B cell (primary cell): Measurements from ENCODE around the gene ANO2. TPM values are rescaled to one million over a fixed set of nuclear protein-coding genes. Genes with fewer than 3 reads are reported as not detected.

Source experiments
- ATAC-seq: fragments of 200-7000 bp; cut with Tn5 transposase; one replicate; pipeline ENCODE4 v1.10.0; 2021; ENCODE audit warnings: low read depth, mild to moderate bottlenecking, moderate number of reproducible peaks, moderate library complexity
- CTCF ChIA-PET: fragments of 350-600 bp; sonication (Branson Sonifier 250); formaldehyde crosslinking; loops from one replicate; lab custom pipeline; 2021; ENCODE audit warnings: antibody characterized with exemption, inconsistent platforms; lab: Charles Lee
- POLR2A ChIA-PET: fragments of 350-600 bp; sonication (Branson Sonifier 250); formaldehyde crosslinking; loops from one replicate; lab custom pipeline; 2021; ENCODE audit warnings: antibody characterized with exemption; lab: Charles Lee
- DNase-seq: peaks from one replicate; pipeline ENCODE4 v3.0.0; 2013
- H2AFZ ChIP-seq: 2 replicates; pipeline ENCODE4 v1.6.1; 2012; ENCODE audit warnings: mild to moderate bottlenecking, low read depth, low read length; ENCODE audit not compliant: insufficient read depth, poor library complexity, severe bottlenecking
- H3K27ac ChIP-seq, 2 donors: 1 replicate in 1 of 2; 2 replicates in 1 of 2; pipeline ENCODE4 v1.5.1; 2012 to 2013; ENCODE audit warnings: low read length in 2 of 2, mild to moderate bottlenecking in 2 of 2, moderate library complexity in 1 of 2
- H3K27me3 ChIP-seq, 4 experiments: fragments of 200-600 bp in 1 of 4; sonication (generic) in 1 of 4; replicated peaks in 1 of 4; 1 replicate in 2 of 4; 2 replicates in 2 of 4; pipeline versions ENCODE4 v1.6.1 to v1.7.0; 2013 to 2016; ENCODE audit warnings: low read length in 3 of 4, mild to moderate bottlenecking in 2 of 4, mixed read lengths in 1 of 4, moderate library complexity in 1 of 4; ENCODE audit not compliant: insufficient read depth in 4 of 4, control insufficient read depth in 3 of 4; ENCODE audit errors: control extremely low read depth in 1 of 4
- H3K36me3 ChIP-seq, 2 experiments: replicated peaks in 1 of 2; 1 replicate in 1 of 2; 2 replicates in 1 of 2; pipeline versions ENCODE4 v1.6.1 to v1.7.1; 2013; ENCODE audit warnings: low read length in 1 of 2; ENCODE audit not compliant: insufficient read depth in 2 of 2, control insufficient read depth in 1 of 2; ENCODE audit errors: control extremely low read depth in 1 of 2, extremely low read depth in 1 of 2
- H3K4me1 ChIP-seq, 2 donors: fragments of 200-600 bp in 1 of 2; sonication (generic) in 1 of 2; 1 replicate in 1 of 2; 2 replicates in 1 of 2; pipeline versions ENCODE4 v1.5.1 to v1.6.1; 2013 to 2017; ENCODE audit warnings: low read length in 2 of 2; ENCODE audit not compliant: control insufficient read depth in 2 of 2, insufficient read depth in 2 of 2
- H3K4me2 ChIP-seq: replicated peaks from 2 replicates; pipeline ENCODE3; 2012; ENCODE audit warnings: mild to moderate bottlenecking, low read depth, low read length; ENCODE audit not compliant: poor library complexity, severe bottlenecking
- H3K4me3 ChIP-seq, 5 experiments: fragments of 200-600 bp in 1 of 5; sonication (generic) in 1 of 5; 1 replicate in 3 of 5; 2 replicates in 2 of 5; pipeline versions ENCODE4 v1.5.1 to v1.7.0; 2011 to 2016; ENCODE audit warnings: low read length in 4 of 5, mild to moderate bottlenecking in 4 of 5, low read depth in 2 of 5, control low read depth in 1 of 5, moderate library complexity in 1 of 5; ENCODE audit not compliant: insufficient read depth in 1 of 5; ENCODE audit errors: control extremely low read depth in 1 of 5, extremely low read depth in 1 of 5
- H3K79me2 ChIP-seq: fragments of 200-600 bp; sonication (generic); one replicate; pipeline ENCODE4 v1.6.0; 2016; ENCODE audit warnings: low read length; ENCODE audit not compliant: control insufficient read depth, insufficient read depth
- H3K9ac ChIP-seq: fragments of 200-600 bp; sonication (generic); 2 replicates; pipeline ENCODE4 v1.6.1; 2017; ENCODE audit warnings: mild to moderate bottlenecking, low read length, moderate library complexity
- H3K9me3 ChIP-seq, 3 donors: one replicate each; pipeline versions ENCODE4 v1.6.1 to v1.7.1; 2013; ENCODE audit warnings: low read length in 2 of 3; ENCODE audit not compliant: control insufficient read depth in 2 of 3, insufficient read depth in 1 of 3; ENCODE audit errors: control extremely low read depth in 1 of 3
- H4K20me1 ChIP-seq: 2 replicates; pipeline ENCODE4 v1.6.0; 2012; ENCODE audit warnings: mild to moderate bottlenecking, low read length; ENCODE audit not compliant: insufficient read depth, control insufficient read depth, poor library complexity, severe bottlenecking
- H3K27ac Mint-ChIP-seq: one replicate; pipeline ENCODE4 v1.8.0; 2021; ENCODE audit warnings: mixed read lengths
- H3K27me3 Mint-ChIP-seq: one replicate; pipeline ENCODE4 v1.8.0; 2021; ENCODE audit warnings: mixed read lengths
- H3K4me1 Mint-ChIP-seq: one replicate; pipeline ENCODE4 v1.8.0; 2021; ENCODE audit warnings: mixed read lengths
- H3K4me3 Mint-ChIP-seq: one replicate; pipeline ENCODE4 v1.8.0; 2021; ENCODE audit warnings: mixed read lengths
- H3K9me3 Mint-ChIP-seq: one replicate; pipeline ENCODE4 v1.8.0; 2022; ENCODE audit warnings: mixed read lengths; ENCODE audit not compliant: insufficient read depth
- CTCF ChIP-seq: fragments of 200-600 bp; IDR thresholded peaks from one replicate; pipeline ENCODE4 v1.8.0; 2022; ENCODE audit warnings: antibody characterized with exemption, mild to moderate bottlenecking
- EZH2 ChIP-seq: IDR thresholded peaks from 2 replicates; pipeline ENCODE4 v1.6.1; 2012; ENCODE audit warnings: borderline replicate concordance, low read depth, mild to moderate bottlenecking, moderate library complexity, low read length; ENCODE audit not compliant: insufficient read depth, poor library complexity, severe bottlenecking
- WGBS: methylation state at CpG from one replicate; pipeline ENCODE4 v1.1.5; 2013; ENCODE audit warnings: missing lambda C conversion rate; ENCODE audit not compliant: insufficient coverage; 5-methylcytosine and 5-hydroxymethylcytosine counted together
- intact Hi-C: fragments of 100-400 bp; cut with micrococcal nuclease; formaldehyde crosslinking; loops from one replicate; pipeline ENCODE4 v1.10.0; 2022
- polyA plus RNA-seq: library from polyadenylated mRNA; depleted of rRNA; stranded (reverse); fragments of >200 nt; gene quantifications from 2 replicates; pipeline ENCODE4 v1.2.3, GENCODE V29; 2012
- total RNA-seq, 2 donors: library from RNA; stranded (reverse); fragments of 120-200 nt in 1 of 2; gene quantifications; 1 replicate in 1 of 2; 2 replicates in 1 of 2; pipeline versions ENCODE4 v1.2.3 to v1.2.4, GENCODE V29; 2013 to 2022

Gene ANO2
- total and polyA plus RNA-seq, 2 donors (not counting 1 experiment from before 2014, with no cell fraction given): not detected

- Histone ChIP-seq H3K9me3 (no peaks in the 10 kb centered on the region), H3K79me2 (no peaks in the 10 kb centered on the region), H3K4me1 (no peaks in the 10 kb centered on the region), H3K36me3 (no peaks in the 10 kb centered on the region), H3K27ac (no peak overlapping the region), H3K4me3 (no peak overlapping the region), H2AFZ (no peak overlapping the region), H4K20me1 (no peaks in the 10 kb centered on the region), H3K9ac (no peak overlapping the region), H3K27me3 (peaks cover 0 to 14% (median 2%) of the 10 kb centered on the region in 4 experiments), H3K4me2 (no peak overlapping the region)
- ATAC-seq (no peak), DNase-seq (no peak)
- intact Hi-C loops: no loop called here
- no peaks in the 10 kb centered on the region for H3K9me3 Mint-ChIP-seq
- ChIA-PET POLR2A (no interaction called here), CTCF (interaction anchor here (1.7 kb wide), 1 partner anchor 20 kb away, joined by 3 read pairs; no protein-coding TSS in a partner anchor)
- TF ChIP-seq EZH2 (no peak), CTCF (no peak)
- peaks cover 2% of the 10 kb centered on the region for H3K4me1 Mint-ChIP-seq
- WGBS: 73% methylated on average over 3 of the region's 17 CpGs
- H3K4me3 Mint-ChIP-seq: no peak overlapping the region
- no peak overlapping the region for H3K27ac Mint-ChIP-seq
- H3K27me3 Mint-ChIP-seq: peaks cover 18% of the 10 kb centered on the region
Measured at GRCh38 chr12:5967645-5968415, 22.8 kb upstream of the ANO2 start.

- H3K27ac ChIP-seq: no peak overlapping the region
- H4K20me1 ChIP-seq: no peaks in the 10 kb centered on the region
- ChIA-PET CTCF (interaction anchor here (0.6 to 1.8 kb wide), 6 partner anchors 10 to 241 kb away, joined by 3 to 8 read pairs (median 6); no protein-coding TSS in a partner anchor), POLR2A (no interaction called here)
- Mint-ChIP-seq H3K4me1 (peaks cover 2% of the 10 kb centered on the region), H3K9me3 (no peaks in the 10 kb centered on the region), H3K27me3 (peaks cover 16% of the 10 kb centered on the region), H3K4me3 (no peak overlapping the region), H3K27ac (no peak overlapping the region)
- H3K4me1 ChIP-seq: no peaks in the 10 kb centered on the region
- no peak overlapping the region for H3K4me2 ChIP-seq
- H3K9ac ChIP-seq: no peak overlapping the region
- intact Hi-C loops: loop anchor here (1.0 kb wide), 1 partner anchor 74 kb away; no protein-coding TSS in a partner anchor
- no peaks in the 10 kb centered on the region for H3K79me2 ChIP-seq
- no peaks in the 10 kb centered on the region for H3K36me3 ChIP-seq
- TF ChIP-seq CTCF (no peak), EZH2 (no peak)
- no peaks in the 10 kb centered on the region for H3K9me3 ChIP-seq
- 84% methylated on average over 9 of the region's 11 CpGs for WGBS
- no peak overlapping the region for H2AFZ ChIP-seq
- no peak for ATAC-seq
- peaks cover 0 to 14% (median 2%) of the 10 kb centered on the region in 4 experiments for H3K27me3 ChIP-seq
- DNase-seq: no peak
- no peak overlapping the region for H3K4me3 ChIP-seq
Measured at GRCh38 chr12:5966486-5967095, 21.5 kb upstream of the ANO2 start.
